SK-N-MC (cell line): Measurements from ENCODE around the gene PRKCZ.

Source experiments
- EZH2 ChIP-seq: fragments of 200-600 bp; sonication (generic); IDR thresholded peaks from one replicate; pipeline ENCODE4 v1.6.1; 2017; ENCODE audit warnings: antibody characterized with exemption
- FOXP2 ChIP-seq: optimal IDR thresholded peaks from 2 replicates; pipeline ENCODE3; 2011; ENCODE audit warnings: mild to moderate bottlenecking, moderate library complexity; ENCODE audit not compliant: insufficient read depth; ENCODE audit errors: extremely low read length, control extremely low read depth
- POLR2AphosphoS5 ChIP-seq: IDR thresholded peaks from 2 replicates; pipeline ENCODE4 v1.6.1; 2012; ENCODE audit warnings: mild to moderate bottlenecking, low read depth, low read length, borderline replicate concordance

DNA sequence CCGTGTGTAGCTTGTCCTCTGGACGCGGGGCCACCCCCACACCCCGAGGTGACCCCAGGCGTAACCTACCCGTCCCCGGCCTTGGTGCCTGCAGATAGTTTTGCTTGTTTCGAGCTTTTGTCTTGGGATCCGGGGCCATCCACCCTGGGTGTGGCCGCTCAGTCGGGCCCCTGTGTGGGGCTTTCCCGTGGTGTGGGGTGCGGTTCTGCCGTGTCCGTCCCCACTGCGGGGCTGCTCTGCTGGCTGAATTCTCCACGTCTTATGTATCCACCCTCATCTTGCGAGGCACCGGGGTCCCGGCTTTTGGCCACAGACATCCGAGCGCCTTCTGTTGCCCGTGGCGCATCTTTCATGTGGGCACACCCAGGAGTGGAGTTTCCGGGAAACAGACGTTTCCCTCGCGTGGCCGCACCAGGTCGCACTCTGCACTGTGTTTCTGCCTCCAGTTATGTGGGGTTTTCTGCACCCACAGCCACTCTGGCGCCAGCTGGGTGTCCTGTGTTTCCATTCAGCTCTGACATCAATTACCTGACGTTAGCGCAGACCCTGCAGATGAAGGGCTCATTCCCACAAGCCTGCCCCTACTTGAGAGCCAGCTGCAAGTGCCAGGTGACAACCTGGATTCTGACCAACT is 64.9 kb downstream of the PRKCZ start:
- TF ChIP-seq POLR2AphosphoS5: no peak
- no peak for TF ChIP-seq EZH2
- TF ChIP-seq FOXP2: no peak
